ENCODE measurements around the gene ARAP1.

DNA sequence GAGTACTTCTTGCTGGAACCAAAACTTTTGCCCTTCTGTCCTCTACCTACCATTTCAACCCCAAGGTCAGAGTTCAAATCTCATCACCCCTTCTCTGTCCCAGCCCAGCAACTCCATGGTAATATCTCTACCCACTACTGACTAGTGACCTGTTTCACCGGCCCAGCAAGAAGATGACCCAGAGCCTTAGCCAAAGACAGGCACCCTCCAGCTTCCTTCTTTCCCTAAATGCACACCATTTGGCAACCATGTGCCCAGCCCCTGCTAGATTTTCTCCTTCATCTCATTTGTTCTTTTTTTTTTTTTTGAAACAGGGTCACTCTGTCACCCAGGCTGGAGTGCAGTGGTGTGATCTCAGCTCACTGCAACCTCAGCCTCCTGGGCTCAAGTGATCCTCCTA lies 14.9 kb downstream of the ARAP1 start:
- TF ChIP-seq, protein P1, sequence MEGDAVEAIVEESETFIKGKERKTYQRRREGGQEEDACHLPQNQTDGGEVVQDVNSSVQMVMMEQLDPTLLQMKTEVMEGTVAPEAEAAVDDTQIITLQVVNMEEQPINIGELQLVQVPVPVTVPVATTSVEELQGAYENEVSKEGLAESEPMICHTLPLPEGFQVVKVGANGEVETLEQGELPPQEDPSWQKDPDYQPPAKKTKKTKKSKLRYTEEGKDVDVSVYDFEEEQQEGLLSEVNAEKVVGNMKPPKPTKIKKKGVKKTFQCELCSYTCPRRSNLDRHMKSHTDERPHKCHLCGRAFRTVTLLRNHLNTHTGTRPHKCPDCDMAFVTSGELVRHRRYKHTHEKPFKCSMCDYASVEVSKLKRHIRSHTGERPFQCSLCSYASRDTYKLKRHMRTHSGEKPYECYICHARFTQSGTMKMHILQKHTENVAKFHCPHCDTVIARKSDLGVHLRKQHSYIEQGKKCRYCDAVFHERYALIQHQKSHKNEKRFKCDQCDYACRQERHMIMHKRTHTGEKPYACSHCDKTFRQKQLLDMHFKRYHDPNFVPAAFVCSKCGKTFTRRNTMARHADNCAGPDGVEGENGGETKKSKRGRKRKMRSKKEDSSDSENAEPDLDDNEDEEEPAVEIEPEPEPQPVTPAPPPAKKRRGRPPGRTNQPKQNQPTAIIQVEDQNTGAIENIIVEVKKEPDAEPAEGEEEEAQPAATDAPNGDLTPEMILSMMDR (IDR thresholded peaks at IDR 0.05) = no peak
- no peak for TF ChIP-seq POLR2AphosphoS5 (IDR thresholded peaks at IDR 0.05; ENCODE audit: low read depth, low read length)
- TF ChIP-seq, protein P2, sequence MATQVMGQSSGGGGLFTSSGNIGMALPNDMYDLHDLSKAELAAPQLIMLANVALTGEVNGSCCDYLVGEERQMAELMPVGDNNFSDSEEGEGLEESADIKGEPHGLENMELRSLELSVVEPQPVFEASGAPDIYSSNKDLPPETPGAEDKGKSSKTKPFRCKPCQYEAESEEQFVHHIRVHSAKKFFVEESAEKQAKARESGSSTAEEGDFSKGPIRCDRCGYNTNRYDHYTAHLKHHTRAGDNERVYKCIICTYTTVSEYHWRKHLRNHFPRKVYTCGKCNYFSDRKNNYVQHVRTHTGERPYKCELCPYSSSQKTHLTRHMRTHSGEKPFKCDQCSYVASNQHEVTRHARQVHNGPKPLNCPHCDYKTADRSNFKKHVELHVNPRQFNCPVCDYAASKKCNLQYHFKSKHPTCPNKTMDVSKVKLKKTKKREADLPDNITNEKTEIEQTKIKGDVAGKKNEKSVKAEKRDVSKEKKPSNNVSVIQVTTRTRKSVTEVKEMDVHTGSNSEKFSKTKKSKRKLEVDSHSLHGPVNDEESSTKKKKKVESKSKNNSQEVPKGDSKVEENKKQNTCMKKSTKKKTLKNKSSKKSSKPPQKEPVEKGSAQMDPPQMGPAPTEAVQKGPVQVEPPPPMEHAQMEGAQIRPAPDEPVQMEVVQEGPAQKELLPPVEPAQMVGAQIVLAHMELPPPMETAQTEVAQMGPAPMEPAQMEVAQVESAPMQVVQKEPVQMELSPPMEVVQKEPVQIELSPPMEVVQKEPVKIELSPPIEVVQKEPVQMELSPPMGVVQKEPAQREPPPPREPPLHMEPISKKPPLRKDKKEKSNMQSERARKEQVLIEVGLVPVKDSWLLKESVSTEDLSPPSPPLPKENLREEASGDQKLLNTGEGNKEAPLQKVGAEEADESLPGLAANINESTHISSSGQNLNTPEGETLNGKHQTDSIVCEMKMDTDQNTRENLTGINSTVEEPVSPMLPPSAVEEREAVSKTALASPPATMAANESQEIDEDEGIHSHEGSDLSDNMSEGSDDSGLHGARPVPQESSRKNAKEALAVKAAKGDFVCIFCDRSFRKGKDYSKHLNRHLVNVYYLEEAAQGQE (IDR thresholded peaks at IDR 0.05; ENCODE audit: insufficient read depth in 1 of 2, low read depth in 2 of 2, low read length in 1 of 2) = no peak

All from Panc1 (cell line).